AG09319 (cell line): ENCODE data around the gene CTU2.

Experiments used
- DNase-seq: peaks from one replicate; pipeline ENCODE4 v3.0.0-alpha.2; 2010; ENCODE audit warnings: low read depth; ENCODE audit errors: extremely low read depth
- TF ChIP-seq, protein P1 (sequence below): IDR thresholded peaks from 2 replicates; pipeline ENCODE4 v1.5.1; 2011; ENCODE audit warnings: low read depth, mild to moderate bottlenecking, inconsistent platforms, low read length, moderate library complexity

CTU2 gene

GRCh38 chr16:88712362-88712979, 6.2 kb downstream of the CTU2 start:
- DNase-seq, result no peak
- TF ChIP-seq, protein P1, sequence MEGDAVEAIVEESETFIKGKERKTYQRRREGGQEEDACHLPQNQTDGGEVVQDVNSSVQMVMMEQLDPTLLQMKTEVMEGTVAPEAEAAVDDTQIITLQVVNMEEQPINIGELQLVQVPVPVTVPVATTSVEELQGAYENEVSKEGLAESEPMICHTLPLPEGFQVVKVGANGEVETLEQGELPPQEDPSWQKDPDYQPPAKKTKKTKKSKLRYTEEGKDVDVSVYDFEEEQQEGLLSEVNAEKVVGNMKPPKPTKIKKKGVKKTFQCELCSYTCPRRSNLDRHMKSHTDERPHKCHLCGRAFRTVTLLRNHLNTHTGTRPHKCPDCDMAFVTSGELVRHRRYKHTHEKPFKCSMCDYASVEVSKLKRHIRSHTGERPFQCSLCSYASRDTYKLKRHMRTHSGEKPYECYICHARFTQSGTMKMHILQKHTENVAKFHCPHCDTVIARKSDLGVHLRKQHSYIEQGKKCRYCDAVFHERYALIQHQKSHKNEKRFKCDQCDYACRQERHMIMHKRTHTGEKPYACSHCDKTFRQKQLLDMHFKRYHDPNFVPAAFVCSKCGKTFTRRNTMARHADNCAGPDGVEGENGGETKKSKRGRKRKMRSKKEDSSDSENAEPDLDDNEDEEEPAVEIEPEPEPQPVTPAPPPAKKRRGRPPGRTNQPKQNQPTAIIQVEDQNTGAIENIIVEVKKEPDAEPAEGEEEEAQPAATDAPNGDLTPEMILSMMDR, result no peak

DNA sequence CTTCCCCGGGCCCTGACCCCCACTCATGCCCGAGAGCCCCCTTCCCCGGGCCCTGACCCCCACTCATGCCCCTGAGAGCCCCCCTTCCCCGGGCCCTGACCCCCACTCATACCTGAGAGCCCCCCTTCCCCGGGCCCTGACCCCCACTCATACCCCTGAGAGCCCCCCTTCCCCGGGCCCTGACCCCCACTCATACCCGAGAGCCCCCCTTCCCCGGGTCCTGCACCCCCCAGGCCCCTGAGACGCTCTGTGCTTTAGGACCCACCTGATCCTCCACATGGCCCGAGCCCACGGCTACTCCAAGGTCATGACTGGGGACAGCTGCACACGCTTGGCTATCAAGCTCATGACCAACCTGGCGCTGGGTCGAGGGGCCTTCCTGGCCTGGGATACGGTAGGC, 6.8 kb downstream of the CTU2 start:
- TF ChIP-seq, protein P1, result no peak
- DNase-seq, result no peak

GRCh38 chr16:88713568-88714419, 7.5 kb downstream of the CTU2 start:
- DNase-seq, result no peak
- TF ChIP-seq, protein P1, result no peak

GRCh38 chr16:88714420-88715302, 8.4 kb downstream of the CTU2 start:
- no peak for DNase-seq
- TF ChIP-seq, protein P1, result no peak

GRCh38 chr16:88715312-88716190, 9.2 kb downstream of the CTU2 start:
- TF ChIP-seq, protein P1, result no peak
- no peak for DNase-seq

DNA sequence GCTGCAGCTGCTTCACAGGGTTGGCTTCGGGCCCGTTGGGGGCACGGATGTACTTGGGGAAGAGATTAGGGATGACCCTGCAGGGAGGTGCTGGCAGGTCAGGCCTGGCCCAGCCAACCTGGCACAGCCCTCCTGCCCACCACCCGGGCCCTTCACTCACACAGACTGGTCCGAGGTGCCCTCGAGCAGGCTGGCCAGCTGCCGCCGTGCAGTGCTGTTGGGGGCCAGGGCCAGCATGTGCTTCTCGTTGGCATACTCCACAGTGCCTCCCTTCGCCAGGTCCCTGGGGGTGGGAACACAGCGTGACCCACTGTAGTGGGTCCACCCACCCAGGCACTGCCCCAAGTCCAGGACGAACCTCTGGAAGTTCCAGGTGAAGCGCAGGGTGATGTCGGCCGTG, 9.9 kb downstream of the CTU2 start:
- no peak for DNase-seq
- TF ChIP-seq, protein P1, result no peak
